ENCODE results near the gene PPP1R9B. TPM values are rescaled to one million over a fixed set of nuclear protein-coding genes. Genes with fewer than 3 reads are reported as not detected.

The PPP1R9B gene
- polyA plus RNA-seq, 4 donors = 46.7 to 50.4 (median 49.3) TPM

DNA sequence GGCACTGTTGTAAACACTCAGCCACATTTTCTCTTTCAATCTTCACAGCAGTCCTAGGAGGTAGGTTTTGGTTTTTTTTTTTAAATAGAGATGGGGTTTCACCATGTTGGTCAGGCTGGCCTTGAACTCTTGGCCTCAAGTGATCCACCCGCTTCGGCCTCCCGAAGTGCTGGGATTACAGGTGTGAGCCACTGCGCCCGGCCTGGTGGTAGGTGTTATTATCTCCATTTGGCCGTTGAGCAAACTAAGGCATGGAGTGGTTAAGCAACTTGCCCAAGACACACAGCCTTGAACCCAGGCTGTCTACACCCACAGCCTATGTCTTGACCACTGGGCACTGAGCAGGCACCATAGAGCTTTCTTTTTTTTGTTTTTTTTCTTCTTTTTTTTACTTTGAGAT lies 24.0 kb upstream of the PPP1R9B start:
- DNase-seq (ENCODE audit: low read depth in 4 of 4, low spot score in 3 of 4) = no peak

DNA sequence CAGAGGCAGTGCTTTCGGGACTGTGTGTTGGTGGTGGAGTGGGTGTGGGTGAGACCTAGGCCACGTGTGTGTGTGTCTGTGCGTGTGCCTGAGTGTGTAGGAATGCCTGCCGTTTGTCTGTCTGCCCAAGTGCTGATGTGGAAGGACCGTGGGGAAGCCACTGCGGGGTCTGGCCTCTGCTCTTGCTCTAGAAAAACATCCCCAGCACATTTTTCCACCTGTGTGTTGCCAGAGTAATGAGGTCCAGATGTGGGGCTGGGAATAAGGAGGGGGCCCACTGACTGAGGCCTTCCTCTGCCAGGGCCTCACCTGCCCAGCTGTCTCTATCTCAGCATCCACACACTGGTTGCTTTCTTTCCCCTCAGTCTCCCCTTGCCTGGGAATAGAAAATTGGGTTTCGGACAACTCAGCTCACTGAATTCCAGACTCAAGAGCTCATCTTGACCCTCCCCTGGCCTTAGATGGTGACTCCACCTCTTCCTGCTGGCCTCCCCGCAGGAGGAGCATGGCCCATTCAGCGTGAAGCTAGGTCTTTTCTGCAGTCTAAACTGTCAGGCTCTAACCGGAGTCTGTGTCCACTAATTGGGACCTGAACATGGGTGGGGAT lies 23.0 kb upstream of the PPP1R9B start:
- no peak for DNase-seq (ENCODE audit: low read depth in 4 of 4, low spot score in 3 of 4)

GRCh38 chr17:50172936-50173334 lies 22.5 kb upstream of the PPP1R9B start:
- no peak for DNase-seq (ENCODE audit: low read depth in 4 of 4, low spot score in 3 of 4)

GRCh38 chr17:50172130-50172529 lies 21.7 kb upstream of the PPP1R9B start:
- no peak for DNase-seq (ENCODE audit: low read depth in 4 of 4, low spot score in 3 of 4)

- DNase-seq (ENCODE audit: low read depth in 4 of 4, low spot score in 3 of 4) = no peak
Measured at GRCh38 chr17:50171371-50172071, 21.0 kb upstream of the PPP1R9B start.

DNA sequence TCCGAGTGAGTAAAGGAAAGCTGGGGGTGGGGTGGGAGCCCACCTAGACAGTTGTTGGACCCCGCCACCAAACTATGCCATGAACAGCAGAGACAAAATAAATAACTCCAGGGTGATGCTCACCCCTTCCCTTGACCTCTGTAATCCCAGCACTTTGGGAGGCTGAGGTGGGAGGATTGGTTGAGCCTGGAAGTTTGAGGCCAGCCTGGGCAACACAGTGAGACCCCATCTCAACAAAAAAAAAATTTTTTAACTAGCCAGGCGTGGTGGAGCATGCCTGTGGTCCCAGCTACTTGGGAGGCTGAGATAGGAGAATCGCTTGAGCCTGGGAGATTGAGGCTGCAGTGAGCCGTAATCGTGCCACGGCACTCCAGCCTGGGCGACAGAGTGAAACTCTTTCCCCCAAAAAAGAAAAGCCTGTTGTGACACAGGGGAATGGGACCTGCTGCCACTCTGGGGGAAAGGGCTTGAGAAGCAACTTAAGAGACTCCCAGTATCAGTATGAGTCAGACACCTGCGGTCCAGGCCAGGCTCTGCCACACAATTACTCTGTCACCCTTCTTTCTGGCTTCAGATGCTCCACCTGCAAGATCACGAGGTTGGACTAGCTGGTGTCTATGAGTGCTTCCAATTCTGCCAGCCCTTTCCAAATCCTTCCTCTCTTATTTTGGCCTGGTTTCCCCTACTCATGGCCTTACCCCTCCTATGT lies 20.3 kb upstream of the PPP1R9B start:
- DNase-seq (ENCODE audit: low read depth in 4 of 4, low spot score in 3 of 4) = no peak

- DNase-seq (ENCODE audit: low read depth in 4 of 4, low spot score in 3 of 4) = no peak
Measured at GRCh38 chr17:50169881-50170459, 19.5 kb upstream of the PPP1R9B start.

GRCh38 chr17:50169121-50169764 lies 18.8 kb upstream of the PPP1R9B start:
- peak in 1 of 4 donors; percentile 67 for DNase-seq (ENCODE audit: low read depth in 4 of 4, low spot score in 3 of 4)

DNA sequence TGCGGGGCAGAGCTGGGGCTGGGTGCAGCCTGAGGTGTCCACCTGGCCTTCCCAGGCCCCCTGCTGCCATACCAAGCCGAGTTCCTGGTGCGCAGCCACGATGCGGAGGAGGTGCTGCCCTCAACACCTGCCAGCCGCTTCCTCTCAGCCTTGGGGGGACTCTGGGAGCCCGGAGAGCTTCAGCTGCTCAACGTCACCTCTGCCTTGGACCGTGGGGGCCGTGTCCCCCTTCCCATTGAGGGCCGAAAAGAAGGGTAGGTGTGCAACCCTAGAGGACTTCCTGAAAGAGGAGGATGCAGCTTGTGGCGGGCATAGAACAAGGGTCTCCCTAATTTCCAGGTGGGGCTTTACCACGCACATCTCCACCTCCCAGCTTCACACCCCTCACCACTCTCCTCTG lies 17.8 kb upstream of the PPP1R9B start:
- no peak for DNase-seq (ENCODE audit: low read depth in 4 of 4, low spot score in 3 of 4)

DNA sequence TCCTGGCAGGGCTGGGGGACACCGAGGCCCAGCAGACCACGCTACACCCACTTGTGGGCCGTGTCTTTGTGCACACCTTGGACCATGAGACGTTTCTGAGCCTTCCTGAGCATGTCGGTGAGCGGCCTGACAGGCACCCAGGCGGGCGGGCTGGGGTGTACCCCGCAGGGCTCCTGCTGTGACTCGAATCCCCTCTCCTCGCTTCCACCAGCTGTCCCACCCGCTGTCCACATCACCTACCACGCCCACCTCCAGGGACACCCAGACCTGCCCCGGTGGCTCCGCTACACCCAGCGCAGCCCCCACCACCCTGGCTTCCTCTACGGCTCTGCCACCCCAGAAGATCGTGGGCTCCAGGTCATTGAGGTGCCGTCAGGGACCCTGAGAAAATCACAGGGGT lies 16.9 kb upstream of the PPP1R9B start:
- DNase-seq (ENCODE audit: low read depth in 4 of 4, low spot score in 3 of 4) = no peak

GRCh38 chr17:50166518-50167181 lies 16.2 kb upstream of the PPP1R9B start:
- DNase-seq (ENCODE audit: low read depth in 4 of 4, low spot score in 3 of 4) = no peak

DNA sequence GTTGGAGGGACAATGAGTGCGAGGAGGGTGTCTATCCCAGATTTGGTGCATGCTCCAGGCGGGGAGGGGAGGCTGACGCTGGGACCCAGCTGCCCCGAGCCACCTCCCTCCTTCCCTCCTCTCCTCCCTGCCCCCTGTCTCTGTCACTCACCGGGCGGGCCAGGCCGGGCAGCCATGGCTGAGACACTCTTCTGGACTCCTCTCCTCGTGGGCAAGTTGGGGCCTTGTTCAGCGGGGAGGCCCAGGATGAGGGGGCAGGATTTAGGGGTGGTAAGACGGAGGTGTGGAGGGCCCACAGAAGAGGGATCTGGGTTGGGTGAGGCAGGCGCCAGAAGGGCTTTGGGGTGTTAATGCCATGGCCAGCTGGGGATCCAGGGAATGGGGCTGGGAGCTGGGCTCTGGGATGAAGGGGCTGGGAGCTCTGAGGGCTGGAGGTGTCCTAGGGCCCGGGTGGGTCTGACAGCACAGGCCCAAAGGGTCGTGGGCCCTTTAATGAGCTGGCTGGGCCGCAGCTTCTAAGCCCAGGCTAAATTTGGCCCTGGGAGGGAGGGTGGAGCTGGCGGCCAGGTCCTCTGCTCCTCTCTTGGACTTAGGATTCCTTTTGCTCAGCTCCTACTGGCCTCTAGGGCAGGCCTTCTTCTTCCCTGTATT lies 15.5 kb upstream of the PPP1R9B start, which contains the start of gene SGCA:
TSS of gene SGCA (plus strand) at position 139 of the 651 bp plus-strand sequence. CDS start at position 175, 36 bp downstream.
- DNase-seq (ENCODE audit: low read depth in 4 of 4, low spot score in 3 of 4) = no peak

DNA sequence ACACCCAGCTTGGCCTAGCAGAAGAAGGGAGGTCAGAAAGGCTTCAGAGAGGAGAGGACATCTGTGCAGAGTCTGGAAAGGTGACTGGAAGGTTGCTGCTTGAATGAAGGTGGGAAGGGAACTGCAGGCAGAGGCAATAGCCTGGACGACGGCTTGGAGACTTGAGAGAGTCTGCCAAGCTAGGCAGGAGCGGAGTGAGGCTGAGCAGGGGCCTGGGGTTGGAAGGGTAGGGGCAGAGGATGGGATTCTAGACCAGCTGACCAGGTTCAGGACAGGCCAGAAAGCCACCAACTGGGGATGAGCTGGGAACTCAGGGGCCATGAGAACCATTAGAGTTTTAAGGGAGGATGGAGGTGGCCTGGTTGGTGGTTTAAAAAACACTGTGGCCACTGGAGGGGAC lies 15.0 kb upstream of the PPP1R9B start:
- no peak for DNase-seq (ENCODE audit: low read depth in 4 of 4, low spot score in 3 of 4)

DNA sequence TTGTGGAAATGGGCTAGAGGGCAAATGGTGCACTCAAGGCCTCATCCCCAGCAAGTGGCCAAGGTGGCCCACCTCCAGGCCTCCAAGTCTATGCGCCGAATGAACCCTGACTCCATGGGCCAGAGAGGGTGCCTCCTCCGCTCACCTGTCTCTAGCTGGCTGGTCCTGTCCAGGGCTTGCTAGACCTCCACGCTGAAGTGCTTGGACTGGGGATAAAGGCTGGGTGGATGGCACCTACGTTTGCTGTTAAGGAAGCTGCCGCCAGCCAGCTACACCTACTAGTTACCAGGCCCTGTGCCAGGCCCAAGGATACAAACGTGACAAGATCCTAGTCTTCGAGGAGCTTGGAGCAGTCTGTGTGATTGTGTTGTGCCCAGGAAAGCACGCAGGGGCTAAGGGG lies 14.6 kb upstream of the PPP1R9B start:
- no peak for DNase-seq (ENCODE audit: low read depth in 4 of 4, low spot score in 3 of 4)

DNA sequence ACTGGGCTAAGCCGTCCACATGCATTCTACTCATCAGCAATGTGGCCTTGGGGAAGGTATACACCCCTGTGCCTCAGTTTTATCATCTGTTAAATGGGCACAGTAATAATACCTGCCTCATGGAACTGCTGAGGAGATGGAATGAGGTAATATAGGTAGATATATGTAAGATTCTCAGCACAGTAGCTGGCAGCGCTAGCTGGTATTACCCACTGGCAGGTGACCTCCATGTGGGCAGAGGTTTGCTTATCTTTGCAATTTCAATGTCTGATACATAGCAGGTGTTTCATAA lies 14.2 kb upstream of the PPP1R9B start:
- DNase-seq (ENCODE audit: low read depth in 4 of 4, low spot score in 3 of 4) = no peak

- no peak for DNase-seq (ENCODE audit: low read depth in 4 of 4, low spot score in 3 of 4)
Measured at GRCh38 chr17:50163843-50164696, 13.6 kb upstream of the PPP1R9B start.

DNA sequence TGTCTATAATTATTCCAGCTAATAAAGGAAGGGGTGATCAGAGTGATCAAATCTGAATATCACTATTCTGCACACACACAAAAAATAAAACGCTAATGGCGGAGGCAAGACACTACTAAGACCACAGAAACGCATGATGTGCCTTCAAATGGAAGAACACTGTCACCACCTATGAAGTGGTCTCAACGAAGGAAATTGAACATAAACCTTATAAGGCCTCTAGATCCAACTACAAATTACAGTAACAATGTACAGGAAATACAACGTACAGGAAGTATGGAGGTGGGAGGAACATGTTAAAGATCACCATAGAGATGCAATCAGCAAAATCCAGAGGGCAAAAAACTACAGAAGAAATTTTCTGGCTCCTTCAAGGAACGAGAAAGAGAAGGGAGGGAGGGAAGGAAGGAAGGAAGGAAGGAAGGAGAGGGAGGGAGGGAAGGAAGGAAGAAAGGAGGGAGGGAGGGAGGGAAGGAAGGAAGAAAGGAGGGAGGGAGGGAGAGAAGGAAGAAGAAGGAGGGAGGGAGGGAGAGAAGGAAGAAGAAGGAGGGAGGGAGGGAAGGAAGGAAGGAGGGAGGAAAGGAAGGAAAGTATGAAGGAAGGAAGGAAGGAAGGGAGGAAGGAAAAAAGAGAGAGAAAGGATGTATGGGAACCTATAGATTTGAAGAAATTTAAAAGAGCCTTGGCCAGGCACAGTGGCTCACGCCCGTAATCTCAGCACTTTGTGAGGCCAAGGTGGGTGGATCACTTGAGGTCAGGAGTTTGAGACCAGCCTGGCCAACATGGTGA lies 12.2 kb upstream of the PPP1R9B start:
- DNase-seq (ENCODE audit: low read depth in 4 of 4, low spot score in 3 of 4) = no peak

DNA sequence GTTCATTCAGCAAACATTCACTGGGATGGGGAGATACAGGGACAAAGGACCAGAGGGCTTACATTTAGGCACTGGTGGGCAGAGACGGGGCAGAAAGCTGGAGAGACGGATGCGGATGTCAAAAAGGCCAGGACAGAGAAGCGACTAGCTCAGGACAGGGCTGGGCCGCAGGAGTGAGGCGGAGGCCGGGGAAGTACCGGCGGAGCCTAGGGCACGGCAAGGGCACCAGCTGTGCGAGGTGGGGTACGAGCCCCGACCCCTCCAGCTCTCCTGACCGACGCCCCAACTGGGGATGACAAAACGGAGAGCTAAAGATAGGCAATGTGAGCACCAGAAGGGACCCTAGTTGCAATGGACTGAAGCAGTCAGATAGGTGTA lies 11.4 kb upstream of the PPP1R9B start:
- DNase-seq (ENCODE audit: low read depth in 4 of 4, low spot score in 3 of 4) = no peak
